Measurements from ENCODE around the gene POC1A.
"Not testable (repeated sequence)": the region's sequence is repeated elsewhere in the genome, so short reads cannot be mapped to it uniquely, and the experiment has no call there.

The POC1A gene

DNA sequence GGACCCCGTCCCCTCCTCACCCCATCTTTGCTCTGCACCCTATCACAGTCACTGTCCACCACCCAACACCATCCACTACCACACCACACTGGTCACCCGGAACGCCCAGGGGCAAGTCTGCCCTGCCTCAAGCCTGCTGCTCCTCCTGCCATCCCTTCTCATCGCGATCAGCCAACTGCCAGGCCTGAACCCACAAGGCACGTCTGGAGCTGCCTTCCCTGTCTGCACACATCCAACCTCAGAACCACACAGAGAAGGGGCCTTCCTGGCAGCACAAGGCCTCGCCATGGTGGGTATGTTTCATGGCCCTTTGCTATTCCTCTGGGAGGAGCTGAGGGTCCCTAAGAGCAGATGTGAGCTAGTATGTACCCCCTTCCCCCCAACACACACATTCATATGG is 94.4 kb downstream of the POC1A start:
- no peak for DNase-seq

DNA sequence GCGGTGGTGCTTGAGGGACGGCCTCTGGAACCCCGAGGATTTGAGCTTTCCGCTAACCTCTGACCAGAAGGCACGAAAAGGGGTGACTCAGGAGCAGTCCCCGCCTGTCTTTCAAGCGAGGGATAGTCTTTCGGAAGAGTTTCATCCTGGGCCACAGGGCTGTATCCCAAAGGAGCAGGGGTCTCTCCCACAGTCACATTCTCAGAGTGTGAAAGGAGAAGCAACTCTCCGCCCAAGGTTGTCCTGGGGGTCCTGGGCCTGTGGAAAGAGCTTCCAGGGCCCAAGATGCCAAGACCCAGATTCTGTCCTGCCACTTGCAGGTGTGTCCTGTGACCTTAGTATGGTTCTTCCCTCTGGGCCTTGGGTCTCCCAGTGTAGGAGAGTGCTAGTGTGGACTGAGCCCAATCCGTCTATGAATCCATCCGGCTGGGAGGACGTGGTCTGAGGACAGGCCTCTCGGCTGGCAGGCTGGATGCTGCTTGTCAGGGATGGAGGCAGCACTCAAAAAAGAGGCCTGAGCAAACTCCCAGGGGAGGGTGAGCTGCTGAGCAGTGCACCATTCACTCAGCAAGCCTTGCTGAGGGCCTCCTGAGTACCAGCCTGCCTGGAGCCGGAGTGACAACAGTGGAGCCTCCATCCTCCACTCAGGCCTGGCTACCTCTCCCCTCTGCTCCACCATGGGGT is 96.3 kb downstream of the POC1A start:
- no peak for DNase-seq

DNA sequence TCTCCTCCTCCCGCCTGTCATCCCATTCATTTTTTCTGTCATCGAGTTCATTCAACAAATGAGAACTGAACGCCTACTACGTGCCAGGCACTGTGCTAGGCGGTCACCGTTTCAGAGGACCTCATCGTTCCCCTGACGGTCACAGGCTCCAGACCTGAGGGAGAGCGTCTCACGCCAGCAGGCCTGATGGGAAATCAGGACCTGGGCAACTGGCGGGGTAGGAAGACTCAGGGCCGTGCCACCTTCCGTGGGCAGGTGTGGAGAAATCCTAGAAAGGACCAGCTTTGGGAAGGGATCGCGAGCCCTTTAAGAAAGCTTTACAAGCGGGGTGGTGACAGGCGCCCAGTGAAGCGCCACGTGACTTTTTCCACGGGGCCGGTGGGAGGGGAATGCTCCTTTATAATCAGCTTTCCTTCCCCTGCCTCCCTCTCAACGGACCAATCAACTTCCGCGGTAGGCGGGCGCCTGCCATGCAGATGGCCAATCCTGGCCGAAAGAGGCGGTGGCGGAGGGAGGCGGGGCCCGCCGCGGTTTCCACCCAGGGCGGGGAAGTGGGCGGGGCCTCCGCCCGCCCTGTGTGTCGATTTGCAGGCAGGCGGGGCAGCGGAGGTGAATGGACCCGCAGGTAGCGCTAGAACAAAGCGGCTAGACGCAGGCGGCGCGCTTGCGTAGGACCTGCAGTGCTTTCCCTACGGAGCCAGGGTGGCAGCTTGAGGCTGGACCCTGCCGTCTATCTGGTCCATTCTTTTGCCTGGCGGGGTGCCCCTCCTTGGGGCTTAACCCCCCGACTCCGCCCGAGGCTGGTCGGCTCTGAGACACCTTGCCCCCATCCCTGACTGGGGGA is 97.0 kb downstream of the POC1A start:
- peak; percentile 81 for DNase-seq

DNA sequence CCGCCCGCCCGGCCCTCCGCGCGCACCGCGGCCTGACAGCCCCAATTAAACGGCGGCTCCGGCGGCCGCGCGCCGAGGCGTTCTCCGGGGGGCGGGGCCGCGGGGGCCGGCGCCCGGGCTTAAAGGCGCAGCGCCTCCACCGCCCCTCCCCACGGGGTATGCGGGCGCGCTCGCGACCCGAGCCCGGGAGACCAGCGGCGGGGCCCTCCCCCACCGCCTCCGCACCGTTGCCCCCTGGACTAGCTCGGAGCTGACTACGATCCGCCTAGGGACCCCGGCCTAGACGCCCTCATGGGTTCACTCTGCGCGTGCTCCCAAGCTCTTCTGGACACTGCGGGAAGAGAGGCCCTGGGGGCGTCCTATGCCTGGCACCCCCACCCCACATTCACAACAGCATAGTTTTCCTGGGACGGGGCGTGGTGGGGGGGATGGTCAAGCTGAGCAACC is 97.7 kb downstream of the POC1A start, which contains the start of gene DUSP7:
DUSP7 (minus strand) TSS at position 51 of the 447 bp plus-strand sequence. CDS start 205 bp downstream, outside the sequence.
- no peak for DNase-seq

DNA sequence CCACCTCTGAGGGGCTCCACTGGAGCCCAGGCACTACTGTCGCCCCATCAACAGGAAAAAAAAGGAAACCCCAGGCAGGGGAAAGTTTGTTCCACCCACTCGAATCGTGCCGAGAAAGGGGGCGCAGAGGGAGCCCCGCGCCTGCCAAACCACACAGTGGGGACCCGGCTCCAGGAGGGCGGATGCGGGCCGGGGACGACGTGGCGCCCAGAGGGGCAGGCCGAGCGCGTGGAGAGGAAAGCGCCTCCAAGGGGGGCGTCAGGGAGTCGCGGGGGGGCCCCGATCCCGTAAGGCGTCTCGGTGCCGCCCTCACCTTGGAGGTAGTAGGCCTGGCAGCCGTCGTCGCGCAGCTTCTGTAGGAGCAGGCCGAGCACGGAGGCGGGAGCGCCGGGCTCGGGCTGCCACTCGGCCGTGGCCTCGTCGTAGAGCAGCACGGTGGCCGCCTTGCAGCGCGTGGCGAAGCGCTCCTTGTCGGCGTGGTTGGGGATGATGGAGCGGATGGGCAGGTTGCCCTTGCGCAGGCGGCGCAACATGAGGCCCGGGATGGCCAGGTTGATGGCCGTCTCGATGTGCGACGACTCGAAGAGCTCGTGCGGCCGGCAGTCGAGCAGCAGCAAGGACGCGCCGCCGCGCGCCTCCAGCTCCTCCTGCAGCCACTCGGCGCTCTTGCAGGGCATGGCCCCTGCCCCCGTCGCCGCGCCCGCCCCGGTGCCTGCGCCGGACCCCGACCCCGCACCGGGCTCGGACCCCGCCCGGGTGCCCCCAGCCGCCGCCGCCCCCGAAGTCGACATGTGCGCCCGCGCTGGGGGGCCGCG is 98.5 kb downstream of the POC1A start:
- no peak for DNase-seq

DNA sequence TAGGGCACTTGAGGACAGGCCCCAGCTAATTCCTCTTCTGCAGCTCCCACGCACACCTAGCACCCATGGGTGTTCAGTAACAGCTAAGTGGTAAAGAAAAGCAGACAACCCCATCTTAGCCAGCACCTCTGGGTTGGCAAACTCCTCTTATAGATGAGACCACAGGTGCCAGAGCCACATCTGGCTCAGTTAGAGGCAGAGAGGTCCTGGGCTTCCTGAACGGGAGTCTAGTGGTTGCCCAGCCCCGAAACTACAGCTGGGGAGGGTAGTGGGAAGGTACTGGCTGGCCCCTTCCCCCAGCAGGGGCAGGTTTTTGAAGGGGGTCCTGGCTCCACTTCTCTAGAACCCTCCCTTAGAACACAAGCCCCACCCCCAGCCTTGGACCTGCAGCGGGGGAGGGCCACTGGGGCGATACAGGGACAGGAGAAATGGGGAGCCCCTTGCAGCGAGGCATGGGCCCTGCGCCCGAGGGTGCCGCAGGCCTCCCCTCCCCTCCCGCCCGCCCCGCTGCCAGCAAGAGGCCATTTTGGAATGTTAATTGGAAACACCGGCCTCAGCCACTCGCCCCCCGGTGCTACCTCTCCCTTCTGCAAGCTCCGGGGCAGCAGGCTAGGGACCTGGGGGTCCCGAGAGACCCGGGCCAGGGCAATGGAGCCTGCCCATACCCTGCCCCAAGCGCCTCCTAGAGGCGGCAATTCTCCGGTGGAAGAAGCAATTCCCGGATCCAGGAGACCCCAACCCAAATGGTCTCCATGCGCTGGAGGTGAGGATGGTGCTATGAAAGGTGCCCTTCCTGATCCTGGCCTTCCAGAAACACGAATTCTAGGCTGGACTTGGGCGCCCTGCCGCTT is 99.3 kb downstream of the POC1A start:
- no peak for DNase-seq

DNA sequence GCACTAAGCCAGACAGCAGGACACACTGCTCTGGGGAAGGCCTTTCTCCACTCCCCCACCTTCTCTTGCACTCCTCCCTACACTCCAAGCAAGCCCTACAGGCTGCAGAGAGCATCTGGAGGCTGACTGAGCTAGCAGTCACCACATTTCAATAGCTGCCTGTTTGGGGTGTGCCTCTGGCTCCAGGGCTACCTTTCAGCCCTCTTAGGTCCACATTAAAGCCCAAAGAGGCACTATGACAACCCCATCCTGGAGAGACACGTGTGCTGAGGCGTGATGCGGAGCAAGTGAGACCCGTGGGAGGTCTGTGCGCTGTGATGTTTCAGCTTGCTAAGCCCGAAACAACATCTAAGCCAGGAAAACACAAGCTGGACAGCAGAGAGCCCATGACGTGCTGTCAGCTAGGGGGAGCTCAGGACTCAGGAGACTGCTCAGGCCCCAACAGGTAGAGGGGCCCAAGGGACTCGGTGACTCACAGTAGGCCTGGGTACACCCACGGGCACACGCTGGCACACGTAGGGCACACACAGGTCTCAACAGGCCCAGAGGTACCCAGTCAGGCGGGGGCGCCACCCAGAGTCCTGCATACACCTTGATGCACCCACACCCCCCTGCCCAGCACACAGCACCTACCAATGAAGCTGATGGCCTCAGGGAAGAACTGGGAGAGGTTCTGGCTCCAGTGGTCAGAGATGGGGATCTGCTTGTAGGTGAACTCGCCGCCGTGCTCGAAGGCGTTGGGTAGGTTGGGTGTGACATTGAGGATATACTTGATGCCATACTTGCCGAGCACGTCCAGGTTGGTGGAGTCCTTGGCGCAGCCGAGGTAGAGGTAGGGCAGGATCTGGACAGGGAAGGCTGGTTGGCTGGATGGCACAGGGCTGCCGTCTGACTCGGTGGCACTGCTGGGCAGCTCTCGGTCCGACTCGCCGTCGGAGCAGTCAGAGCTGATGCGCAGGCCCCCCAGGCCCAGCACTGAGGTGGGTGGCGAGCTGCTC is 100.6 kb downstream of the POC1A start:
- DNase-seq, result no peak

DNA sequence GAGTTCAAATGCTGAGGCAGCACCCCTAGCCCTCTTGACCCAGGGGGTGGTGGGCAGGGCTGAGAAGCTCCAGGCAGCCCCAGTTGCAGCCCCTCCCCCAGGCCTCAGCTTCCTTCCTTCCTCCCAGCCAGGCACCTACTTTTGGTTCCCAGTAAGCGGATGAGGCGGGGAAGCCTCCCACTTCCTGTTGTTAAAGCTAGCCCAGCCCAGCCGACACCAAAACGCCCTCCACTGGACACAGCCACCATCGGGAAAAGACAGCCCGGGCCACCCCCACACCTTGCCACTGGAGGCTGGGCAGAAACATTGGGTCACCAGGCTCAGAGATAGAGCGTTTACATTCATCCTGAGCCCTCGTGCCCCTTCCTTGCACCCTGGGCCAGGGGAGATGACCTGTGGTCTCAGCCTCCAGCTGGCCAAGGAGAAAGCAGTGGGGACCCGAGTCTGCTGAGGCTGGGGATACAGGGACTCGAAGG is 101.4 kb downstream of the POC1A start:
- no peak for DNase-seq

DNA sequence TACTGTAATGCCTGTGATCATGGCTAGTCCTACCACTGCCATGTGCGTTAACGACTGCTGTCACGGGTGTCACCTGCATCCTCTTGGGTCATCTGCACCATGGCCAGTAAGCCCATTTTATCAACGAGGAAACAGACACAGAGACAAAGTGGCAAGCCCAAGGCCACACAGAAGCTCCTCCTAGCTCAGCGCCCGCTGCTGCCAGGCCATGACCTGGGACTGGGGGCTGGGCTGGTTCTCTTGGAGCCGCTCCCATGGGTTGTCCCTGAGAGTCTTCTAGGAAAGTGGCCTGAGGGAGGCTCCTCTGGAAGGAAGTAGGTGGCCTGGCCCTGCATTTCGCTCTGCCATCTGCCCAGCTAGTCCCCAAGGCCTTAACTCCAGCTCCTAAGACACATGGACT is 102.8 kb downstream of the POC1A start:
- DNase-seq, result no peak

DNA sequence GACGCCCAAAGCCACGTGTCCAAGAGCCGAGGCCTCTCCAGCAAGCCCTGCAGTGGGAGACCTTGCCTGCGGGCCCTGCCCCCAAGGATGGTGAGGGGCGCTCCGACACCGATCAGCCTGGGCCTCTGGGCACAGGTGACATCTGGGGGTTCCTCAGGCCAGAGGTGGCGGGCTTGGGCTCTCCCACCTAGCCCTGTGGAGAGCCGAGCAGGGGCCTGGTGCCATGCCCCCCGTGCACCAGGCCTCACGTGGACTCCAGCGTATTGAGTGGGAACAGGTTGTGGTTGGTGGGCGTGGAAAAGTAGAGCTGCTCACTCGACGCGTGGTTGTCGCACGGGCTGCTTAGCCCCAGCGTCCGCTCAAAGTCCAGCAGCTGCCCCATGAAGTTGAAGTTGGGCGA is 103.7 kb downstream of the POC1A start:
- no peak for DNase-seq

DNA sequence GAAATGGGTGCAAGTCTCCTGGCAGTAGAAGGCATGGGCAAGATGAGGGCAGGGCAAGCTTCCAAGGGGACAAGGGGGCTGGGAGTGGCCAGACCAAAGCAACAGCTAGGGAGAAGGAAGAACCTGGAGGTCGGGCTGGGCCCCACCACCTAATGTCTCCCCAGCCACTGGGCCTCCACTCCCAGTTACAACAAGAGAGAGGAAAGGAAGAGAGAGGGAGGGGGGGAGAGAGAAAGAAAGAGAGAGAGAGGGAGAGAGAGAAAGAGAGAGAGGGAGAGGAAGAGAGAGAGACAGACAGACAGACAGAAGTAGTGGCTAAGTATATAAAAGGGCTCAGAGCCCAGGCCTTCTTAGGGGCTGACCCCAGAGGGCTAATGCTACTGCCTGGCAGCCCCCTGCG is 104.7 kb downstream of the POC1A start:
- no peak for DNase-seq

DNA sequence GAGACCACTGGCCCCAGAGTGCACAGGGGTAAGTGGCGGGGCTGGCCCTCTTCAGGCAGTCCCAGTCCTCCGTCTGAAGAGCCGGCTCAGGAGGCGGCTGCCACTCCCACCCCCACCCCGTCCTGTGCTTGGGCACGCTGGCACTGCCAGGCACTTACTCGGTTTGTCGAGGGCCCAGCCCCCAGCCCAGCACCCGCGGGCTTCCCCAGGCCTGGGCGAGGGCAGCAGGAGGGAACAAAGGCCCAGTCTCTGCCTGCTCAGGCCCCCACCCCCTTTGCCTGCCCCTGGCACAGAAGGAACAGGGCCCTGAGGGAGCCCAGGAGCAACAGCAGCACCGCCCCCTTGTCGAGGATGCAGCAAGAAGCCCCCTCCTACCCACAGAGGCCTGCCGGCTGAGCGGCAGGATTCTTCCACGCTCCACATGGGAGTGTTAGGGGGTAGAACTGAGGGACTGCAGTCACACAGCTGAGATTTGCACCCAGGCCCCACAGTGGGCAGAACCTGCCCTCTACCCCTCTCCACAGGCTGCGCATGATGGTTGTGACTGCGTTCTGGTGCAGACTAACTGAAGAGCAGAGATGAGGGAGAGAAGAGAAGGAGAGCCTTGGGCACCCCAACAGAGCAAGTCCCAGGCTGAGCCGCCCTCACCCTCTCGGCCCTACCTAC is 106.8 kb downstream of the POC1A start:
- no peak for DNase-seq

DNA sequence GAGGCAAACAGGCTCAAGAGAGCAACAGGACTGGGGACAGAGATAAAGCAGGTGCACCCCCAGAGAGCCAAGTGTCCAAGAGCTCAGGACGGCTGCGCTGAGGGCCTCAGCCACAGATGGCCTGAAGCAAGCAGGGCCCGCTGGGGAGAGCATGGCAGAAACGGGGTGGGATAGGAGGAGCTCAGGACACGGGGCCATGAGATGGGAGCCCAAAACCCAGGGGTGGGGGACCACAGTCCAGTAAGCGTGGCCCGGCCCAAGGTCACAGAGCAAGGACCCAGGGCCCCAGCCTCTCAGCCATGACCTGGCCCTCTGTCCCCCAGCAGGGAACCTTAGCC is 107.4 kb downstream of the POC1A start:
- no peak for DNase-seq

DNA sequence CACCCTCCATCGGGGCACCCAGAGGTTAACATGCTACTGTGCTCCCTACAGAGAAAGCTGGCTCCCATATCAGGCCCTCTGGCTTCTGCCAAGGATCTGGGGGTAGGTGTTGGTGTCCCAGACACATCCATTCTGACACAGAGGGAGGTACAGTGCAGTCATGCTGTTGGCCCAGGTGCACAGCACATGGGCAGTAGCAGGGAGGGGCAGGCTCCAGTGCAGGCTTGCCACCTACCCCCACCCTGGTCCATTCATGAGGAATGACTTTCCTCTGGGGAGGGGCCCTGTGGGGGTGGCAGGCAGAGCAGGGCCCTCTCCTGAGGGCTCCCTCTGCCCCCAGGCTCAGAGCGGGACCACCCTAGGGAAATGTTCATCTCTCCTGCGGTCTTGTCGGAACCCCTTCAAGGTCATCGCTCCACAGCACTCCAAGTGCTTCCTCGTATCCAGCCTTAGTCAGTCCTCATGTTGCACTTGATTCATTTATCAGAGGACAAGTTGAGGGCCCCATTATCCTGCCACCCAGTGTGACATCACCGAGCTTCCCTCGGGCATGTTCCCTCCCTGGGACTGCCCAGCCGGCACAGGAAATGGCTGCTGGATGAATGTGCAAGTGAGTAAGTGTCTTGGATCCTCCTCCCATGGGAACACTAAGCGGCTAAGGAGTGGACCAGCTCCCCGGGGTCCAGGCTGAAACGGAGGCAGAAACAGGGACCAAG is 107.9 kb downstream of the POC1A start:
- no peak for DNase-seq

DNA sequence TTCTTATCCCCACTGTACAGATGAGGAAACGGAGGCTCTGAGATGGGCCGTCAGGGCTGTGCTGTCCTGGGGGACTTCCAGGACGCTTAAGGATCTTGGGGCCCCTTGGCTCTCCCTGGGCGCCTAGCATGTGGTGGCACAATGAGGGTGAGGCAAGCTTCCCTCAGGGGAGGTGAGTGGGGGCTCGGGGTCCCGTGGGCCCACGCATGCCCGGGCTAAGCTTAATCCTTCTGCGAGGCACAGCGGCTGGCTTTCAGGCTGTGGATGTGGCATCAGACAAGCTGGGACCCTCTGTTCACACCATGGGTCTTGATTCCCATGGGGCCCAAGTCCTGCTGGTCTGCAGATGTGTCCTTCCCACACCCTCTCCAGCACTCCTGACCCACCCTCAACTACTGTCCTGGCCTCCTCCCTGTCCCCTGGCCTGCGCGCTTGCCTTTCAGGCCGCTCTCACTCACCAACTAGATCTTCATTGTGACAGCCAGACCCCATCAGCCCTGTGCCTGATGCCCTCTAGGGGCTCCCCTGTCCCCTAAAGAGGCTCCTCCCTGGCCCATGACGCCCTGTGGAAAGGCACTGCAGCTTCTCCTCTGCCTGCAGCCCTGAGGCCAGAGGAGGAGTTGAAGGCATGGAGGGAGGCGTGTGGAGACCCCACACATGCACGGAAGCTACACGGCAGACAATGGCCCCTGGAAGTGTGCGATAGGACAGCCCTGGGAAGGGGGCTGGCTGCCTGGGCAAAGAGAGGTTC is 109.2 kb downstream of the POC1A start:
- no peak for DNase-seq

DNA sequence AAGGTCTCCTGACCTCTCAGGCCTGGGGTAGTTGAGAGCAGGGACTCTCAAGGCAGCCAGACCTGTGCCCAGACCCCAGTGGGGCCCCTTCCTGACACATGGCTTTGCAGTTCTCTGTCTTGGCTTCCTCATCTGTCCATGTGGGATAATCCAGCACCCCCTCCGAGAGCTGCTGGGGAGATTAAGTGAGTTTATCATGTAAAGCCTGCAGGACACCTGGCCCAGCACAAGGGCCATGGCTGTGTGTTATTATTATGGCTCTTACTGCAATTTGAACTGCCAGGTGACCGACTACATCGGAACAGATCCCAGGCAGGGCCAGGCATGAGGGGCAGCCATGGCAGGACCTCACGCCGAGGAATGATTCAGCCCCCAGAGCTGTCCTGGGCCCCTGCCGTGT is 110.5 kb downstream of the POC1A start:
- no peak for DNase-seq

DNA sequence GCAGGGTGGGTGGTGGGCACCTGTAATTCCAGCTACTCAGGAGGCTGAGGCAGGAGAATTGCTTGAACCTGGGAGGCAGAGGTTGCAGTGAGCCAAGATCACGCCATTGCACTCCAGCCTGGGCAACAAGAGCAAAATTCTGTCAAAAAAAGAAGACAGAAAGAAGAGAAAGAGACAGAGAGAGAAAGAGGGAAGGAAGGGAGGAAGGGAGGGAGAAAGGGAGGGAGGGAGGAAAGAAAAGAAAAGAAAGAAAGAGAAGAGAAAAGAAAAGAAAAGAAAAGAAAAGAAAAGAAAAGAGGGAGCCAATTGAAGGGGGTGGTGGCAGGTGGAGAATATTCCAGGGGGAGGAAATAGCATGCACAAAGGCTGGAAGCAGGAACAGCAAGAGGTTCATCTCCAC is 111.2 kb downstream of the POC1A start:
- not testable (repeated sequence) for DNase-seq

DNA sequence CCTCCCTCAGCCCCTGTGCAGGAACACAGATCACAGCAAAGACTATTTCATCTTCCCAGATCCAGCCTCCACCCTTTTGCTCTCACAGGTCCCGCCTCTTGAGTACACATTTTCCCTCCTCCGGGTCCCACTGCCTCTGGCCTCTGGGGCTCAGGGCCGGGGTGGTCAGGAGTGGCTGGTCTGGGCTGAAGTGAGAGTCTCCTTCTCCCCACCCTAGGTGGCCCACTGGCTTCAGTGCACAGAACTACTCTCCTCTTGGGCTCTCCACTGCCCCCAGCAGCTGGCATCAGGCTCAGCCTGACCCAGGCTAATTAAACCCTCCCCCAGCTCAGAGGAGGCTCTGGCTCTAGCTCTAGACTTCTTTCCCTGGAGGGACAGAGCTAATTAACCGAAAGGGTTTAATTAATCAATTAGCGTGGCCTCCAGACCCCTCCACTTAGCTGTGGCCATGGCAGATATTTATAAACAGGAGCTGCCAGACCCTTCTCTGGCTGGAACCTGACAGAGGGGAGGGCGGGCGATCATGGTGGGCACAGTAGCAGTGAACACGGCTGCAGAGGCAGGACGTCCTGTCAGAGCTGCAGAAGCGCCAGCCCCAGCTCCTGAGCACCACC is 113.0 kb downstream of the POC1A start:
- DNase-seq, result no peak

DNA sequence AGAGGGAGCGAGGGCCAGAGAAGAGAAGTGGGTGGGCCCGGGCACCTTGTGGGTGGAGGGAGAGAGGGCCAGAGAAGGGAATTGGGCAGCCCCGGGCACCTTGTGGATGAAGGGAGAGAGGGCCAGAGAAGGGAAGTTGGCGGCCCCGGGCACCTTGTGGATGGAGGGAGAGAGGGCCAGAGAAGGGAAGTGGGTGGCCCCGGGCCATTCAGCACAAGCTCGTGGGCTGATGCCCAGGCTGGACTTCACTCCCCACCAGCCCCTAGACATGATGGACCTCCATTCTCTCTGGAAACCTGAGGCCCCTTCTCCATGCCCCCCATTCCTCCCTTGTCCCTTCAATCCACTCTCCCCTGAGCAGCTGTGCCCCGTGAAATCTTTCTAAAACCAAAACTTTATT is 113.6 kb downstream of the POC1A start:
- DNase-seq, result no peak
